LNCAP (cell line): ENCODE results near the gene TMC5.

ENCODE experiments used
- TF ChIP-seq, protein P1 (sequence below): fragments of 450-650 bp; IDR thresholded peaks from 2 replicates; pipeline ENCODE4 v1.5.1; 2017; ENCODE audit warnings: mild to moderate bottlenecking

Gene TMC5

DNA sequence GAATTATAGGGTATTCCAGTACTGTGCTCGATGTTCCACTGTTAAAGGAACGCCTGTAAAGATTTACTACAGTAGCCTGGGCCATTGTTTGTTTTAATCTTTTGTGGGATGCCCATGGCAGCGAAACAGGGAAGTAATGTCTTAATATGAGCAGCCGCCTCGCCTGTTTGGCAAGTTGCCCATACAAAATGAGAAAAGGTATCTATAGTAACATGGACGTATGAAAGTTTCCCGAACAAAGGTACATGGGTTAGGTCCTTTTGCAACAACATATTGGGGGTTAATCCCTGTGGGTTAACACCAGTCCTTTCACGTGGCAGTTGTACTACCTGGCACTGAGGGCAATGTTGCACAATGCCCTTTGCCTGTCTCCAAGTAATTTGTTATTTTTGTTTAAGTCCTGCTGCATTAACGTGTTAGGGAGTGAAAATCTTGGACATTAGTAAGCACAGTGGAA, 21.1 kb upstream of the TMC5 start:
- TF ChIP-seq, protein P1, sequence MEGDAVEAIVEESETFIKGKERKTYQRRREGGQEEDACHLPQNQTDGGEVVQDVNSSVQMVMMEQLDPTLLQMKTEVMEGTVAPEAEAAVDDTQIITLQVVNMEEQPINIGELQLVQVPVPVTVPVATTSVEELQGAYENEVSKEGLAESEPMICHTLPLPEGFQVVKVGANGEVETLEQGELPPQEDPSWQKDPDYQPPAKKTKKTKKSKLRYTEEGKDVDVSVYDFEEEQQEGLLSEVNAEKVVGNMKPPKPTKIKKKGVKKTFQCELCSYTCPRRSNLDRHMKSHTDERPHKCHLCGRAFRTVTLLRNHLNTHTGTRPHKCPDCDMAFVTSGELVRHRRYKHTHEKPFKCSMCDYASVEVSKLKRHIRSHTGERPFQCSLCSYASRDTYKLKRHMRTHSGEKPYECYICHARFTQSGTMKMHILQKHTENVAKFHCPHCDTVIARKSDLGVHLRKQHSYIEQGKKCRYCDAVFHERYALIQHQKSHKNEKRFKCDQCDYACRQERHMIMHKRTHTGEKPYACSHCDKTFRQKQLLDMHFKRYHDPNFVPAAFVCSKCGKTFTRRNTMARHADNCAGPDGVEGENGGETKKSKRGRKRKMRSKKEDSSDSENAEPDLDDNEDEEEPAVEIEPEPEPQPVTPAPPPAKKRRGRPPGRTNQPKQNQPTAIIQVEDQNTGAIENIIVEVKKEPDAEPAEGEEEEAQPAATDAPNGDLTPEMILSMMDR = no peak

DNA sequence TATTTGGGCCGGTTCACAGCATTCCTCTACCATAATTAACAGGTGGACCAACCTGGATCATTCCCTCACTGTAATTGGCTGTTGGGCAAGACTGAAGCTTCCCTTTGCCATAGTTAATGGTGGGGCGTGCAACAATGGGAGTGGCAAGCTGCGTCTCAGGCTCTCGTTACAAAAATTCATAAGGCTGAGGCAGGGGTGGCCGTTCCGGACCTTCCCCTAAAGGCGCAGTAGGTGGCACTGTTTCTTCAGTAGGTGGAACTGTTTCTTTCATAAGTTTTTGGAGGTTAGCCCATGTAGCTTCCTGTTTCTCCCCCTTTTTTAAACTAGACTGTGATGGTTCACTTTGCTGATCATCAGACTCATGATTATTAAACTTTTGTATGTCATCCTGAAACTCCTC, 17.0 kb upstream of the TMC5 start:
- TF ChIP-seq, protein P1 = peak; percentile 43; the same call in 1 of the 2 replicates

DNA sequence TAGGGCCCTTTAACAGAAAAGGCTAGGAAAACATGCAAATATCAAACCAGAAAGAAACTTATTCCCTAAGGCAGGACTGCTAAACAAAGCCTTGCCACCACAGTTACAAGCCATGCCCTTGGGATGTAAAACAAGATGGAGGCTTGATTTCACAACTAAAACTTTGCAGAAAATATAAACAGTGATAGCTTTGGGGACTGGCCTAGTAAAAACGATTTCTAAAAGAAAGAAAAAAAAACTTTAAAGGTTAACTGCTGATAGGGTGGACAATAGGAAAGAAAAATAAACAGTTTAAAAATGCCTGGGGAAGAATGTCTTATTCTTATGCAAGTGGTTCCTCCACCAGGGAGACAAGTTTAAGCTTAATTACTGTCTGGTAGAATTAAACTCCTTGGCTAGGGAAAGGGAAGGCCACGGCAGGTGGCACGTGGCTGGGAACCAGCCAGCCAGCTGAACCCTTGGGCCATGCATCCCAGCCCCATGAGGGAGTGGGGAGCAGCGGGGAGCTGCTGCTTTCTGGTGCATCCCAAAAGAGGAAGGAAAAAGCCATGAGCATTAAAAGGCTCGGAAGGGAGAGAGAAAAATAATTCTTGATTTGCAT, 10.7 kb upstream of the TMC5 start:
- TF ChIP-seq, protein P1 = no peak

DNA sequence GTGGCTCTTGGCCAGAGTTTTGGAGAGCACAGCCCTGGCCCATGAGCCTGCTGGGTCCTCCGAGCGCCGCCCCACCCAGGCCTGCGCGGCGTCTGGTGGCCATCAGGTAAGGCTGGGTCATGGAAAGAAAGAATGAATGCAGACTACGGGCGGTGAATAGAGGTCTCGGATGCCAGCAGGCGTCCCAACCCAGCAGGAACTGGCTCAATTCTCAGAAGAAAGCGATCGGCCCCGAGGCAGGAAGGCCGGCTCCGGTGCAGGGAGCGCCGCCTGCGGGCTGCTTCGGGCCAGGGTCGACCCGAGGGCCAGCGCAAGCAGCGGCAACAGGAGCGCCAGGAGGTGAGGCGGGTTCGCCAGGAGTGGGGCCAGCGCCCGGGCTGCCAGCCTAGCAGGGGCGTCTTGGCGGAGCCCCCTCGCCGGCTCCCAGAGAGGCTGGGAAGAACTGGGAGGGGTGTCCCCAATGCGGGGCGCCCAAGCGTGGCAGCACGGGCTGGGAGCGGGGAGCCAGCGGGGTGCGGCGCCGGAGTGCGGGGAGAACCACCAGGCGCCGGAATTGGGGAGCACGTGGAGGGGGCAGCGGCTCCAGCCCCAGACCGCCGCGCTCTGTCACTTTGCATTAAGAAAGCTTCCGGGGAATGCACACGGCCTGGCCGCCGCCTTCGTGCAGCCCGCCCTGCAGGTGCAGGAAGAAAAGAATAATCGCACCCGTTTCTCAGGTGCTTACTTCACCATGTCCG, 7.1 kb upstream of the TMC5 start:
- TF ChIP-seq, protein P1 = no peak

DNA sequence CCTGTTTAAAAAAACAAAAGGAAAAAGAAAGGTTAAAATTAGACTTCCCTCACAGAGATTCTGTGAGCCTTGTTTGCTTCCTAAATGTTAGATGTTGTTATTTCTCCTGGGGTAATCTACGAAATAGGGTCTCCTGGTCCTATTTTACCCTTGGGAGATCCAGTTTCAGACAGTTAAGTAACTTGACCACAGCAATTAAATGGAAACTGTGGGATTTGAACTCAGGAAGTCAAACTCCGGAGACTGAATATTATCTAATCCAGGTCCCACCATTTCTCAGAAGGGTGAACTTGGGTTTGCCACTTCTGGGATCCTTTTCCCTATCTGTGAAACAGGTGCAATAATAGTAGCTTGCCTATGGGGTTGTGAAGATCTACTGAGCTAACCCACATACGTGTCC, 6.4 kb upstream of the TMC5 start:
- TF ChIP-seq, protein P1 = no peak

DNA sequence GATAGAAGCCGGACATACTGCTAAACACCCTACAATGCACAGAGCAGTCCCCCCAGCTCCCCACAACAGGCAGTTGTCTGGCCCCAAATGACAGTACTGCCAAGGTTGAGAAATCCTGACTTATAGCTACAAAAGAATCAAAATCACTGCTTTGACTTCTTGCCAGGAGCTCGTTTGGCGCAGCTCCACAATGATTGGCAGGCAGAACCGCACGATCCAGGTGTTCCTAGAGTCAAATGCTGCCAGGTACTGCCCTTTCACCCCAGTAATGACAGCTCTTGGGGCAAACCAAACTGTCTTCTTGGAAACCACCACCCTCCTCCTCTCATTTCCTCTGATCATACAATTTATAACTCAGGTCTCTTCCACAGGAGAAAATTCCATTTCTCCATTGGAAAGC, 2.2 kb upstream of the TMC5 start:
- TF ChIP-seq, protein P1 = no peak

DNA sequence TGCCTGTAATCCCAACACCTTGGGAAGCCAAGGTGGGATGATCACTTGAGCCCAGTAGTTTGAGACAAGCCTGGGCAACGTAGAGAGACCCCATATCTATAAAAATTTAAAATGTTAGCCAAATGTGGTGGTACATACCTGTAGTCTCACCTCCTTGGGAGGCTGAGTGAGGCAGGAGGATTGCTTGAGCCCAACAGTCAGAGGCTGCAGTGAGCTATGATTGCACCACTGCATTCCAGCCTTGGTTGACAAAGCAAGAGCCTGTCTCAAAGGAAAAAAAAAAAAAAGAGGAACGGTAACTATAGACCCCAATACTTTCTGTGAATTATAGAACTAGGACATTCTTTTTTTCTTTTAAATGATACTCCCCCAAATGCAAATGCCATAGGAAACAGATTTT, 1.8 kb upstream of the TMC5 start:
- TF ChIP-seq, protein P1 = no peak
